Measurements from ENCODE around the gene LPCAT1. TPM values are rescaled to one million over a fixed set of nuclear protein-coding genes. Genes with fewer than 3 reads are reported as not detected.

Gene LPCAT1
- total RNA-seq, 2 donors from 2014 or later = 17.1 to 27.3 TPM

GRCh38 chr5:1555808-1556731 is 32.3 kb upstream of the LPCAT1 start:
- TF ChIP-seq, protein P1, sequence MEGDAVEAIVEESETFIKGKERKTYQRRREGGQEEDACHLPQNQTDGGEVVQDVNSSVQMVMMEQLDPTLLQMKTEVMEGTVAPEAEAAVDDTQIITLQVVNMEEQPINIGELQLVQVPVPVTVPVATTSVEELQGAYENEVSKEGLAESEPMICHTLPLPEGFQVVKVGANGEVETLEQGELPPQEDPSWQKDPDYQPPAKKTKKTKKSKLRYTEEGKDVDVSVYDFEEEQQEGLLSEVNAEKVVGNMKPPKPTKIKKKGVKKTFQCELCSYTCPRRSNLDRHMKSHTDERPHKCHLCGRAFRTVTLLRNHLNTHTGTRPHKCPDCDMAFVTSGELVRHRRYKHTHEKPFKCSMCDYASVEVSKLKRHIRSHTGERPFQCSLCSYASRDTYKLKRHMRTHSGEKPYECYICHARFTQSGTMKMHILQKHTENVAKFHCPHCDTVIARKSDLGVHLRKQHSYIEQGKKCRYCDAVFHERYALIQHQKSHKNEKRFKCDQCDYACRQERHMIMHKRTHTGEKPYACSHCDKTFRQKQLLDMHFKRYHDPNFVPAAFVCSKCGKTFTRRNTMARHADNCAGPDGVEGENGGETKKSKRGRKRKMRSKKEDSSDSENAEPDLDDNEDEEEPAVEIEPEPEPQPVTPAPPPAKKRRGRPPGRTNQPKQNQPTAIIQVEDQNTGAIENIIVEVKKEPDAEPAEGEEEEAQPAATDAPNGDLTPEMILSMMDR (IDR thresholded peaks at IDR 0.05) = no peak
- H3K9ac ChIP-seq (ENCODE audit: low read depth in 2 of 2, low read length in 2 of 2) = no peak overlapping the region
- H3K4me3 ChIP-seq = no peak overlapping the region
- intact Hi-C loops (cut with DNase I) = no loop called here
- H3K27ac ChIP-seq = no peak overlapping the region
- H3K36me3 ChIP-seq = no peaks in the 10 kb centered on the region
- peak; percentile 17 for DNase-seq
- H3K27me3 ChIP-seq = no peaks in the 10 kb centered on the region
- H3K9me3 ChIP-seq = no peaks in the 10 kb centered on the region
- H3K4me1 ChIP-seq = no peaks in the 10 kb centered on the region

GRCh38 chr5:1555011-1555807 is 31.4 kb upstream of the LPCAT1 start:
- H3K36me3 ChIP-seq = no peaks in the 10 kb centered on the region
- TF ChIP-seq, protein P1 (IDR thresholded peaks at IDR 0.05) = no peak
- intact Hi-C loops (cut with DNase I) = no loop called here
- H3K9ac ChIP-seq (ENCODE audit: low read depth in 2 of 2, low read length in 2 of 2) = no peak overlapping the region
- H3K27ac ChIP-seq = no peak overlapping the region
- no peak overlapping the region for H3K4me3 ChIP-seq
- H3K9me3 ChIP-seq = no peaks in the 10 kb centered on the region
- no peaks in the 10 kb centered on the region for H3K27me3 ChIP-seq
- no peaks in the 10 kb centered on the region for H3K4me1 ChIP-seq
- DNase-seq = peak; percentile 28

DNA sequence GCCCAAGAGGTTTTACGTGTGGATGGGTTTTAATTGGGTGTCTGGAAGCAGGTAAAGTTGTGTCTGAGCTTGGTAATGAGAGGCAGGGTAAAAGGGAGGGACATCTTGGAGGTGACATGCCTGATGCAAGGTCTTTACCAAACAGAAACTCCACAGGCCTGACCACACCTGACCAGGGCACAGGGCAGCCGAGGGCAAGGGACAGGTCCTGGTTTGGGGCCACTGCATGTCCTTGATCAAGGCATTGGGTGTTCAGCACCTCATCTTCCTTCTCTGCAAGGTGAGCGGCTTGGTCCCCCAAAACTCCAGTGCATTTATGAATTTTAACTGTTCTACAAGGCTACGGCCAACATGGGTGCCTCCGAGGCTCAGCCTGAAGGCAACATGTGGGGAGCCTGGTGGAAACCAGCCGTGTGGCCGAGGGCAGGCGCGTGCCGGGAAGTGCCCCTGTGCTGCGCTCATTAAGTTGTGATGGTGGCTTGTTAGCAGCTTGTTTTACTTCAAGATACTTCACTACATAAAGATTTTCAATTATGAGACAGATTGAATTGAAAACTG is 30.7 kb upstream of the LPCAT1 start:
- Histone ChIP-seq H3K27me3 (no peaks in the 10 kb centered on the region), H3K36me3 (no peaks in the 10 kb centered on the region), H3K9me3 (no peaks in the 10 kb centered on the region), H3K9ac (ENCODE audit: low read depth in 2 of 2, low read length in 2 of 2) (no peak overlapping the region), H3K27ac (no peak overlapping the region), H3K4me3 (no peak overlapping the region), H3K4me1 (no peaks in the 10 kb centered on the region)
- TF ChIP-seq, protein P1 (IDR thresholded peaks at IDR 0.05) = no peak
- intact Hi-C loops (cut with DNase I) = no loop called here
- DNase-seq = peak; percentile 12

- no peak for DNase-seq
- no peak overlapping the region for H3K27ac ChIP-seq
- no peaks in the 10 kb centered on the region for H3K36me3 ChIP-seq
- no peaks in the 10 kb centered on the region for H3K9me3 ChIP-seq
- no peak overlapping the region for H3K4me3 ChIP-seq
- intact Hi-C loops (cut with DNase I) = no loop called here
- TF ChIP-seq, protein P1 (IDR thresholded peaks at IDR 0.05) = no peak
- no peak overlapping the region for H3K9ac ChIP-seq (ENCODE audit: low read depth in 2 of 2, low read length in 2 of 2)
- no peaks in the 10 kb centered on the region for H3K27me3 ChIP-seq
- H3K4me1 ChIP-seq = no peaks in the 10 kb centered on the region
Observed at GRCh38 chr5:1553539-1554409, 30.0 kb upstream of the LPCAT1 start.
